ENCODE data around the gene EPHB1. TPM values are rescaled to one million over a fixed set of nuclear protein-coding genes. Genes with fewer than 3 reads are reported as not detected.

EPHB1 gene
- total and polyA plus RNA-seq, 8 donors: 0.02 to 1.4 (median 0.43) TPM

DNA sequence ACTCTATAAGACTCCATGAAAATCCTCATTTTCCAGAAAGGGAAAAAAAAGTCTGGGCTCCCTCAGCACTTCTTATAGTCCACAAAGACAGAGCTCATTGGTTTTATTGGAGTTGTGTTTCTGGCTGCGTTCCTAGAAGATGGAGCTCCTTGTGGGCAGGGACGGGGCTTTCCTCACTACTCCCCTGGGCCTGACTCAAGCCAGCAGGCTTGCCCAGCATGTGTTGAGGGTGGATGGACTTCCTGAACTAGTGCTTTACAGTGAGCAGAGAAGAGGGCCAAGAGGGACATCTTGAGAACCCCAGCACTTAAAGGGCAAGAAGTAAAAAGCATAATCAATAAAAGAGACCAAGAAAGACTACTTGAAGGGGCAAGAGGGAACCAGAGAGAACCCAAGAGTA lies 43.2 kb upstream of the EPHB1 start:
- TF ChIP-seq CTCF (IDR thresholded peaks at IDR 0.05): no peak
- no peak overlapping the region for H3K27ac ChIP-seq
- intact Hi-C loops (cut with DNase I): no loop called here
- H3K4me1 ChIP-seq: no peaks in the 10 kb centered on the region
- no peak for DNase-seq
- 79 to 90% methylated on average over 2 of the region's 2 CpGs for WGBS, 2 donors
- no peaks in the 10 kb centered on the region for H3K9me3 ChIP-seq
- no peaks in the 10 kb centered on the region for H3K27me3 ChIP-seq
- FAIRE-seq: no peak
- no peak overlapping the region for H3K4me3 ChIP-seq
- H3K36me3 ChIP-seq: no peaks in the 10 kb centered on the region
- ATAC-seq: no peak

GRCh38 chr3:134752761-134753461 lies 42.1 kb upstream of the EPHB1 start:
- H3K9me3 ChIP-seq: no peaks in the 10 kb centered on the region
- no peaks in the 10 kb centered on the region for H3K4me1 ChIP-seq
- no peaks in the 10 kb centered on the region for H3K36me3 ChIP-seq
- intact Hi-C loops (cut with DNase I): no loop called here
- FAIRE-seq (no peak), DNase-seq (no peak), ATAC-seq (no peak)
- no peak overlapping the region for H3K27ac ChIP-seq
- H3K27me3 ChIP-seq: no peaks in the 10 kb centered on the region
- no peak for TF ChIP-seq CTCF (IDR thresholded peaks at IDR 0.05)
- H3K4me3 ChIP-seq: no peak overlapping the region
- 66 to 67% methylated on average over 9 of the region's 9 CpGs for WGBS, 2 donors

DNA sequence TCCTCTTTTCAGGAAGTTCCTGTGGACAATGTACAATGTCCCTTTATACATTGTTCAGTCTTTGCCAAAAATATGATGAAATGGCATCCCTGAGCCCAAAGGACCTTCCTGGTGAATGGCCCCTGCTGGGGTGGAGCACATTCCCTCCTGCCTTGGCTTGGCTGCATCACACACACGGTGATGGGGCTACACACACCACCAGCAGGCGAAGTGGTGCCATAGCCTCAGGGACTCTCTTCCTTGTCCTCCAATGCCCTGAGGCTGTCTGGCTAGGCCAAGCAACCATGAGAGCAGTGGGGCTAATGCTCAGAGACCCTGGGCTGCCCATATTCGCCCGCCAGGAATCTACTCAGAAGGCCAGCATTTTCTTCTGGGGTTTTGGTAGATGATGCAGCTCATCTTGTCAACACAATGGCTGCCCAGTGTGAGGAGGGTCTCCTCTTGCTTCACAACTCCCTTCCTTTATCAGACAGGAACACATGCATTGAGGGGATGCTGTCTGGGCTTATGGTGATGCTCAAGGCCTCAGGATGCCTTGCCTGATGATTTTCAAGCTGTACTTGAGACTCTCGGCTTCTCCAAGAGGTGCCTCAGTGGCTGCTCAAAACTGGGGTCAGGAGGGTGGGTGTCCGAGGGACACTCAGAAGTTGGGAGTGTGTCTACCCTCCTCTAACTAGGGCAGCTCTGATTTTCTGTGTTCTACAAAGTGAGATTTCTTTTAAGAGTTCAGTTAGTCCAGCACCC lies 40.9 kb upstream of the EPHB1 start:
- no peaks in the 10 kb centered on the region for H3K4me1 ChIP-seq
- H3K9me3 ChIP-seq: no peaks in the 10 kb centered on the region
- no peak overlapping the region for H3K4me3 ChIP-seq
- H3K27ac ChIP-seq: no peak overlapping the region
- no peaks in the 10 kb centered on the region for H3K27me3 ChIP-seq
- no peak for TF ChIP-seq CTCF (IDR thresholded peaks at IDR 0.05)
- intact Hi-C loops (cut with DNase I): no loop called here
- no peak for FAIRE-seq
- no peak for ATAC-seq
- DNase-seq: no peak
- H3K36me3 ChIP-seq: no peaks in the 10 kb centered on the region
- WGBS, 2 donors: 63 to 64% methylated on average over 6 of the region's 6 CpGs

- Histone ChIP-seq H3K4me3 (no peak overlapping the region), H3K9me3 (no peaks in the 10 kb centered on the region), H3K27ac (no peak overlapping the region), H3K4me1 (no peaks in the 10 kb centered on the region), H3K27me3 (no peaks in the 10 kb centered on the region), H3K36me3 (no peaks in the 10 kb centered on the region)
- intact Hi-C loops (cut with DNase I): no loop called here
- ATAC-seq: peak in 3 of 4 donors; percentile 64 to 83 (median 74)
- TF ChIP-seq CTCF (IDR thresholded peaks at IDR 0.05): peak in 3 of 4 donors; percentile 31 to 49 (median 45)
- no peak for FAIRE-seq
- WGBS, 2 donors: 50 to 53% methylated on average over 4 of the region's 4 CpGs
- peak in 4 of 6 donors; percentile 27 to 73 (median 36) for DNase-seq
Measured at GRCh38 chr3:134754768-134755559, 40.1 kb upstream of the EPHB1 start.
